ENCODE data around the gene SAFB2.

The SAFB2 gene

GRCh38 chr19:5664515-5664914 lies 41.9 kb upstream of the SAFB2 start:
- Histone ChIP-seq H3K27ac (ENCODE audit: low read depth, low read length) (no peak overlapping the region), H3K9me2 (replicated peaks; ENCODE audit: control insufficient read depth, low read length) (no peaks in the 10 kb centered on the region), H3F3A (ENCODE audit: control insufficient read depth, insufficient read depth) (no peaks in the 10 kb centered on the region), H3K79me2 (ENCODE audit: control insufficient read depth, low read length) (peaks cover 2% of the 10 kb centered on the region; the same call in 1 of the 2 replicates), H3K4me2 (ENCODE audit: low read length) (no peak overlapping the region), H3K4me3 (ENCODE audit: low read length) (no peak overlapping the region), H3K36me3 (ENCODE audit: control insufficient read depth, low read length) (peaks cover 94% of the 10 kb centered on the region), H3K9me3 (ENCODE audit: control insufficient read depth, insufficient read depth, low read length) (no peaks in the 10 kb centered on the region), H3K27me3 (ENCODE audit: control insufficient read depth, low read length) (no peaks in the 10 kb centered on the region), H4K20me1 (ENCODE audit: control insufficient read depth, insufficient read depth, low read depth, low read length) (0 out of 2 replicates have a peak, but pooled peaks cover 8% of the 10 kb centered on the region), H3K4me1 (ENCODE audit: control insufficient read depth, low read length) (no peaks in the 10 kb centered on the region)
- TF ChIP-seq EZH2phosphoT487 (IDR thresholded peaks at IDR 0.05; ENCODE audit: borderline replicate concordance, low read length) (no peak), CTCF (IDR thresholded peaks at IDR 0.05; ENCODE audit: low read depth, low read length, poor library complexity, severe bottlenecking) (no peak)

DNA sequence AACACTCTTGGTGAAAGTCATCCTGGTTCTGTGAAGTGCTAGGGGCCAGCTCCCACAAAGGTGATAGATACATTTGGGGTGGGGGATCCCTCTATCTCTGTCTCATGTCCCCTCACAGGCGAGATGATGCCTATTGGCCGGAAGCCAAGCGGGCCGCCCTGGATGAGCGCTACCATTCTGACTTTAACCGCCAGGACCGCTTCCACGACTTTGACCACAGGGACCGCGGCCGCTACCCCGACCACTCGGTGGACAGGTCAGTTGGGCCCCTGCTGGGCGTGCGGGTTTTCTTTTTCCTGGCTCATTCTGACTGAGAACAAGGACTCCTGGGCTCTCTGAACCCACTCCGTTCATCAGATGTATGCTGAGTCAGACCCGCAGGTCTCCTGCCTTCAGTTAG lies 41.3 kb upstream of the SAFB2 start:
- Histone ChIP-seq H3K9me3 (ENCODE audit: control insufficient read depth, insufficient read depth, low read length) (no peaks in the 10 kb centered on the region), H3K9me2 (replicated peaks; ENCODE audit: control insufficient read depth, low read length) (no peaks in the 10 kb centered on the region), H3K36me3 (ENCODE audit: control insufficient read depth, low read length) (peaks cover 94% of the 10 kb centered on the region), H3K4me3 (ENCODE audit: low read length) (no peak overlapping the region), H3K27me3 (ENCODE audit: control insufficient read depth, low read length) (no peaks in the 10 kb centered on the region), H3F3A (ENCODE audit: control insufficient read depth, insufficient read depth) (no peaks in the 10 kb centered on the region), H3K4me2 (ENCODE audit: low read length) (no peak overlapping the region), H3K4me1 (ENCODE audit: control insufficient read depth, low read length) (no peaks in the 10 kb centered on the region), H3K27ac (ENCODE audit: low read depth, low read length) (no peak overlapping the region), H3K79me2 (ENCODE audit: control insufficient read depth, low read length) (peaks cover 2% of the 10 kb centered on the region; the same call in 1 of the 2 replicates), H4K20me1 (ENCODE audit: control insufficient read depth, insufficient read depth, low read depth, low read length) (0 out of 2 replicates have a peak, but pooled peaks cover 8% of the 10 kb centered on the region)
- TF ChIP-seq CTCF (IDR thresholded peaks at IDR 0.05; ENCODE audit: low read depth, low read length, poor library complexity, severe bottlenecking) (no peak), EZH2phosphoT487 (IDR thresholded peaks at IDR 0.05; ENCODE audit: borderline replicate concordance, low read length) (no peak)

- no peak for TF ChIP-seq EZH2phosphoT487 (IDR thresholded peaks at IDR 0.05; ENCODE audit: borderline replicate concordance, low read length)
- no peak for TF ChIP-seq CTCF (IDR thresholded peaks at IDR 0.05; ENCODE audit: low read depth, low read length, poor library complexity, severe bottlenecking)
- Histone ChIP-seq H3K36me3 (ENCODE audit: control insufficient read depth, low read length) (peaks cover 89% of the 10 kb centered on the region), H3K9me3 (ENCODE audit: control insufficient read depth, insufficient read depth, low read length) (no peaks in the 10 kb centered on the region), H3K9me2 (replicated peaks; ENCODE audit: control insufficient read depth, low read length) (no peaks in the 10 kb centered on the region), H3K27me3 (ENCODE audit: control insufficient read depth, low read length) (no peaks in the 10 kb centered on the region), H3K4me2 (ENCODE audit: low read length) (no peak overlapping the region), H3K79me2 (ENCODE audit: control insufficient read depth, low read length) (peaks cover 2% of the 10 kb centered on the region; the same call in 1 of the 2 replicates), H3F3A (ENCODE audit: control insufficient read depth, insufficient read depth) (no peaks in the 10 kb centered on the region), H3K27ac (ENCODE audit: low read depth, low read length) (no peak overlapping the region), H4K20me1 (ENCODE audit: control insufficient read depth, insufficient read depth, low read depth, low read length) (0 out of 2 replicates have a peak, but pooled peaks cover 8% of the 10 kb centered on the region), H3K4me3 (ENCODE audit: low read length) (no peak overlapping the region), H3K4me1 (ENCODE audit: control insufficient read depth, low read length) (no peaks in the 10 kb centered on the region)
These were observed 38.9 kb upstream of the SAFB2 start for GRCh38 chr19:5661483-5661882.
